ENCODE measurements around the gene SIAH2. TPM values are rescaled to one million over a fixed set of nuclear protein-coding genes. Genes with fewer than 3 reads are reported as not detected.

The SIAH2 gene
- total RNA-seq, 2 donors from 2014 or later, result 17.1 to 30.3 TPM

DNA sequence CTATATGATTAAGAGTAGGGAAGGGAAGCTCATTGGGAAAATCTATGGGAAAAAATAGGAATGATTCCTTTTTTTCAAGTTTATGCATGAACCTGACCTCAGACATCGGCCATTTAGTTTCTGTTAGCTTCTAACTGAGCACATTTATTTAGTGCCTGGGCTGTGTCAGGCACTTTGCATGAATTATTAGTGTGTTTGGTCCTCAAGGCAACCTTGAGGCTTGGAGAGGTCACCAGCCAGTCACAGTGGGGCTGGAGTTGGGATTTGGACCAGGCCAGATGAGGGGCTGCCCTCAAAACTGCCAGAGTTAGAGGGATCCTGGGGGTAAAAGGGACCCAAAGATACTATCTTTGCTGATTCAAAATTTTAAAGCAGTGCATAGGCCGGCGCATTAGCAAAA lies 8.1 kb downstream of the SIAH2 start:
- Histone ChIP-seq H3K27ac (no peak overlapping the region), H3K4me3 (no peak overlapping the region), H3K9me3 (no peaks in the 10 kb centered on the region), H3K4me1 (peaks cover 91% of the 10 kb centered on the region), H3K27me3 (no peaks in the 10 kb centered on the region), H3K36me3 (replicated peaks in 1 of 2; ENCODE audit: insufficient read depth in 1 of 2, low read depth in 2 of 2) (no peaks in the 10 kb centered on the region)
- intact Hi-C loops (cut with DNase I), result no loop called here
- DNase-seq, result no peak
- ATAC-seq, result no peak
- 57 to 98% methylated on average over 3 of the region's 3 CpGs for WGBS, 2 donors
- TF ChIP-seq POLR2A (IDR thresholded peaks at IDR 0.05), result no peak

- no peaks in the 10 kb centered on the region for H3K36me3 ChIP-seq (replicated peaks in 1 of 2; ENCODE audit: insufficient read depth in 1 of 2, low read depth in 2 of 2)
- TF ChIP-seq CTCF (IDR thresholded peaks at IDR 0.05), result no peak
- no peak for TF ChIP-seq POLR2A (IDR thresholded peaks at IDR 0.05)
- intact Hi-C loops (cut with DNase I), result no loop called here
- no peaks in the 10 kb centered on the region for H3K27me3 ChIP-seq
- DNase-seq (peak in 3 of 4 donors; percentile 39 to 74 (median 52)), ATAC-seq (peak; percentile 71)
- no peak overlapping the region for H3K4me3 ChIP-seq
- peak overlapping the region in 3 of 4 donors; percentile 0 to 82 (median 11) for H3K27ac ChIP-seq
- H3K4me1 ChIP-seq, result peaks cover 91% of the 10 kb centered on the region
- H3K9me3 ChIP-seq, result no peaks in the 10 kb centered on the region
- 9 to 27% methylated on average over 2 of the region's 2 CpGs for WGBS, 2 donors
Measured at GRCh38 chr3:150751781-150752263, 11.1 kb downstream of the SIAH2 start.

DNA sequence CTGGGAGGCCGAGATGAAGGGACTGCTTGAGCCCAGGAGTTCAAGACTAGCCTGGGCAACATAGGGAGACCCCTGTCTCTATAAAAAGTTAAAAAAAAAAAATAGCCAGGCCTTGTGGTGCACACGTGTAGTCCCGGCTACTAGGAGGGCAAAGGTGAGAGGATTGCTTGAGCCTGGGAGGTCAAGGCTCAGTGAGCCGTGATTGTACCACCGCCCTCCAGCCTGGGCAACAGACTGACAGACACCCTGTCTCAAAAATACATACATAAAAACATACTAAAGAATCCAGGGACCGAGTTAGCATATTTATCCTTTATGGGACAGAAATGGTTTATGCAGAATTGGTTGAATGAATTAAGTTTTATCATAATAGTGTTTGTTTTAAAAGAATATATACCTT lies 13.7 kb downstream of the SIAH2 start:
- H3K27ac ChIP-seq, result peak overlapping the region in 1 of 4 donors; percentile 11
- H3K4me3 ChIP-seq, result no peak overlapping the region
- H3K4me1 ChIP-seq, result peaks cover 91% of the 10 kb centered on the region
- TF ChIP-seq POLR2A (IDR thresholded peaks at IDR 0.05) (no peak), CTCF (IDR thresholded peaks at IDR 0.05) (no peak)
- no peaks in the 10 kb centered on the region for H3K27me3 ChIP-seq
- intact Hi-C loops (cut with DNase I), result no loop called here
- H3K36me3 ChIP-seq (replicated peaks in 1 of 2; ENCODE audit: insufficient read depth in 1 of 2, low read depth in 2 of 2), result no peaks in the 10 kb centered on the region
- no peaks in the 10 kb centered on the region for H3K9me3 ChIP-seq
- 59 to 66% methylated on average over 6 of the region's 6 CpGs for WGBS, 2 donors
- no peak for DNase-seq
- no peak for ATAC-seq

- WGBS, 2 donors, result 33 to 39% methylated on average over 1 of the region's 1 CpG
- H3K27ac ChIP-seq, result peak overlapping the region in 1 of 4 donors; percentile 15
- H3K4me3 ChIP-seq, result no peak overlapping the region
- peaks cover 91% of the 10 kb centered on the region for H3K4me1 ChIP-seq
- DNase-seq (no peak), ATAC-seq (no peak)
- no peaks in the 10 kb centered on the region for H3K9me3 ChIP-seq
- no peaks in the 10 kb centered on the region for H3K27me3 ChIP-seq
- intact Hi-C loops (cut with DNase I), result no loop called here
- TF ChIP-seq POLR2A (IDR thresholded peaks at IDR 0.05) (no peak), CTCF (IDR thresholded peaks at IDR 0.05) (no peak)
- H3K36me3 ChIP-seq (replicated peaks in 1 of 2; ENCODE audit: insufficient read depth in 1 of 2, low read depth in 2 of 2), result no peaks in the 10 kb centered on the region
Measured at GRCh38 chr3:150748684-150749047, 14.3 kb downstream of the SIAH2 start.

- no peak overlapping the region for H3K4me3 ChIP-seq
- no peak for ATAC-seq
- no peaks in the 10 kb centered on the region for H3K27me3 ChIP-seq
- no peaks in the 10 kb centered on the region for H3K36me3 ChIP-seq (replicated peaks in 1 of 2; ENCODE audit: insufficient read depth in 1 of 2, low read depth in 2 of 2)
- peak overlapping the region in 1 of 4 donors; percentile 15 for H3K27ac ChIP-seq
- 63 to 90% methylated on average over 5 of the region's 5 CpGs for whole genome bisulfite sequencing, 2 donors
- intact Hi-C loops (cut with DNase I), result no loop called here
- no peak for DNase-seq
- H3K9me3 ChIP-seq, result no peaks in the 10 kb centered on the region
- TF ChIP-seq POLR2A (IDR thresholded peaks at IDR 0.05) (no peak), CTCF (IDR thresholded peaks at IDR 0.05) (no peak)
- peaks cover 89% of the 10 kb centered on the region for H3K4me1 ChIP-seq
Measured at GRCh38 chr3:150747886-150748683, 14.9 kb downstream of the SIAH2 start.
